Central memory CD8-positive, alpha-beta T cell (primary cell): ENCODE measurements around the gene SSX2IP.

Source experiments
- ATAC-seq: fragments of 150-1000 bp; cut with Tn5 transposase; replicated peaks from 2 replicates; pipeline ENCODE4 v1.10.0; 2022; ENCODE audit warnings: mild to moderate bottlenecking, moderate FRiP score, moderate number of reproducible peaks; ENCODE audit not compliant: poor library complexity, severe bottlenecking; ENCODE audit errors: extremely low read depth
- DNase-seq, 2 donors: peaks; one replicate each; pipeline ENCODE4 v3.0.0; 2021; ENCODE audit warnings: low spot score in 2 of 2
- H3K27ac Mint-ChIP-seq: one replicate; pipeline ENCODE4 v1.8.0; 2022; ENCODE audit warnings: low read depth, mild to moderate bottlenecking, moderate library complexity, mixed read lengths
- H3K27me3 Mint-ChIP-seq: one replicate; pipeline ENCODE4 v1.8.0; 2022; ENCODE audit warnings: mixed read lengths
- H3K36me3 Mint-ChIP-seq: one replicate; pipeline ENCODE4 v1.8.0; 2022; ENCODE audit warnings: mild to moderate bottlenecking, moderate library complexity, mixed read lengths; ENCODE audit not compliant: insufficient read depth
- H3K4me1 Mint-ChIP-seq: one replicate; pipeline ENCODE4 v1.8.0; 2022; ENCODE audit warnings: mixed read lengths
- H3K4me3 Mint-ChIP-seq: one replicate; pipeline ENCODE4 v1.8.0; 2022; ENCODE audit warnings: mild to moderate bottlenecking, moderate library complexity, mixed read lengths
- H3K9me3 Mint-ChIP-seq: one replicate; pipeline ENCODE4 v1.8.0; 2022; ENCODE audit warnings: mixed read lengths

Gene SSX2IP

DNA sequence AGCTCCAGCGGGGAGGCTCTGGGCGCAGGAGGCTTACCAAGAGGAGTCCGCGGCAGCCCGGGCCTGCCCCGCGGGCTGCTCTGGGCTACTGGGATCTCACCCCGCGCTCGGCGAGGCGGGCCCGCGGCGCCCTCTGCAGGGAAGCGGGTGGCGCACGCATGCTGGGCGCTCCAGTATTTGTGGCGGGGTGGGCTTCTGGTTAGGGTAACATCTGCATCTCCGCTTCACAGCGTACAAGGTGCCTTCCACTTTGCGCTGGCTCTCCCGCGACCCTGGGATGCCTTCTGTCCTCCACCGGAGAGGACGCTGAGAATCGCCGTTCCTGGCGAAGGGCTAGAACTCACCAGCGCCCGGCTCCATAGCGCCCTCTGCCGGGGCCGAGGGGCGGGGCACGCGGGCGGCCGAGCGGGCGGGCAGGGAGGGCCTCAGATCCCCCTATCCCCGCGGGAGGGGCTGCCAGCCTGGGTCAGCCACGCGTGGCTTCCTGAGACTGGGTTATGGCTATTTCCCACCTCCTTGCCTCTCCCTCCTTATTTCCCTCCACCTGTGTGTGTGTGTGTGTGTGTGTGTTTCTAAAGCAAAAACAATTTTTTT, 69.4 kb downstream of the SSX2IP start:
- Mint-ChIP-seq H3K36me3 (peaks cover 2% of the 10 kb centered on the region), H3K4me1 (no peaks in the 10 kb centered on the region), H3K27ac (no peak overlapping the region), H3K27me3 (no peaks in the 10 kb centered on the region), H3K4me3 (peak overlapping the region; percentile 79), H3K9me3 (no peaks in the 10 kb centered on the region)
- ATAC-seq (peak; percentile 89), DNase-seq (peak; percentile 70 to 85)

DNA sequence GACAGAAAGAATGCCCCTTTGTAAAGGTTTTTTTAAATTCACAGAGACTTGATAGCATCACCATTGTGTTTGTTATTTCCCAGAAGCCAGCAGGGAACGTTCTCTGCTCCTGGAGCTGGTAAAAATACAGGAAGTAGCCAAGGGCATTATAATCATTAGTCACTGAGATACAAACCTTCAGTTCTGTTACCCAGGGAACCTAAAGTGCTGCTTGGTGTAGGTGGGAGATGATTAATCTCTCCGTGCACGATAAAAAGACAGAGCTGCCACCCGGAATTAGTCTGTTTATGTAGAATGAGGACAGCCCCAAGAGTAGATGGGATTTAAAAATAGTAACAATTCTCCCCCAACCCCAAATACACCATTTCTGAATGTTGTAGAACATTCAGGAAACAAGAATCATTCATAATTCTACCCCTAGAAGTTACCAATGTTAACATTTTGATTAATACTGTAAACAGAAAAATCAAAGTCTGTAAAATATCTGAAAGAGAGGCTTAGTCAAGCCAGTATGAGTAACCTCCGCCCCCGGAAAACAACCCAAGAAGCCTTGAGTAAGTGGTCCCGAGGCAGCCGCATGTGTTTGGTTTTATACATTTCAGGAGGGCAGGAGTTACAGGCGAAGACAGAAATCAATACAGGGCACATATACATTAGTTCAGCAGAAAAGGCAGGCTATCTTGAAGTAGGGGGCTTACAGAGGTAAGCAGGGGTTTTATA, 70.7 kb downstream of the SSX2IP start:
- DNase-seq (no peak), ATAC-seq (no peak)
- no peaks in the 10 kb centered on the region for H3K4me1 Mint-ChIP-seq
- H3K36me3 Mint-ChIP-seq, result peaks cover 2% of the 10 kb centered on the region
- no peak overlapping the region for H3K4me3 Mint-ChIP-seq
- no peak overlapping the region for H3K27ac Mint-ChIP-seq
- no peaks in the 10 kb centered on the region for H3K27me3 Mint-ChIP-seq
- H3K9me3 Mint-ChIP-seq, result no peaks in the 10 kb centered on the region

GRCh38 chr1:84617349-84617748, 72.9 kb downstream of the SSX2IP start:
- Mint-ChIP-seq H3K27me3 (no peaks in the 10 kb centered on the region), H3K4me1 (no peaks in the 10 kb centered on the region), H3K4me3 (no peak overlapping the region), H3K27ac (no peak overlapping the region), H3K36me3 (peaks cover 2% of the 10 kb centered on the region), H3K9me3 (no peaks in the 10 kb centered on the region)
- DNase-seq (no peak), ATAC-seq (no peak)

- H3K27me3 Mint-ChIP-seq, result peaks cover 11% of the 10 kb centered on the region
- DNase-seq (no peak), ATAC-seq (no peak)
- no peak overlapping the region for H3K4me3 Mint-ChIP-seq
- H3K27ac Mint-ChIP-seq, result no peak overlapping the region
- no peaks in the 10 kb centered on the region for H3K4me1 Mint-ChIP-seq
- H3K36me3 Mint-ChIP-seq, result peaks cover 2% of the 10 kb centered on the region
- H3K9me3 Mint-ChIP-seq, result no peaks in the 10 kb centered on the region
Measured at GRCh38 chr1:84615790-84616189, 74.5 kb downstream of the SSX2IP start.

DNA sequence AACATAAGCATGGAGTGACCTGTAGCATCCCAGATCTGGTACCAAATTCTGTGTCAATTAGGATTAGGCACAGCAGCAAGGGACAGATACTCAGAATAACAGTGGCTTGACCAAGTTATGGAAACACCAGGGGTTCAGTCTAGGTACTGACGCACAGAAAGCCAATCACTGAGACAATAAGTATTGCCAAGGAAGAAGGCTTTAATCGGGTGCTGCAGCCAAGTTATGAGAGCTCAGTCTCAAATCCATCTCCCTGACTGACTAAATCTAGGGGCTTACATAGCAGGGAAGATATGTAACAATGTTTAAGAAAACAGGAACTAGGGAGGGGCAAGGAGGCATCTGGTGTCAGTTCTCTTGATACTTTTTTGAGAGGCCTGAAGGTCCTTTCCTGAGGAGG, 76.4 kb downstream of the SSX2IP start:
- Mint-ChIP-seq H3K27me3 (peaks cover 12% of the 10 kb centered on the region), H3K4me1 (no peaks in the 10 kb centered on the region), H3K27ac (no peak overlapping the region), H3K4me3 (no peak overlapping the region), H3K9me3 (no peaks in the 10 kb centered on the region), H3K36me3 (peaks cover 2% of the 10 kb centered on the region)
- ATAC-seq (no peak), DNase-seq (no peak)

DNA sequence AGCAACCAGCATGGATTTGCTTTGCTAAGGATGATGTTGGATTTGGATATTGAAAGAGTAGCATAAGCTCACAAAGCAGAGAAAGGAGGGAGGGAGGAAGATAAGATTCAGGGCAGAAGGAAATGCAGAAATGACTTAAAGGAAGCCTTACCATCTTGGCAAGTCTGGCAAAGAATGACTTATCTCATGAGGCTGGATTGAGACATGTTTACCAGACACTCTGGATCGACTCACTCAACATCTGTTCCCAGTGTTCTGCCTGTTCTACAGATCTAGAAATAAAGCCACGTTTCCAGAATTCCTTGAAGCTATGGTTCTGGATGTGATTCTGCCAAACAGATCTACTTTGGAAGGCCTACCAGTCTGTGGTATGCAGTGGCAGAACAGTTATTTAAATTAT, 77.2 kb downstream of the SSX2IP start:
- Mint-ChIP-seq H3K9me3 (no peaks in the 10 kb centered on the region), H3K4me3 (no peak overlapping the region), H3K4me1 (no peaks in the 10 kb centered on the region), H3K27me3 (peaks cover 12% of the 10 kb centered on the region), H3K27ac (no peak overlapping the region), H3K36me3 (peaks cover 2% of the 10 kb centered on the region)
- no peak for DNase-seq
- no peak for ATAC-seq

- H3K27me3 Mint-ChIP-seq, result peaks cover 15% of the 10 kb centered on the region
- no peaks in the 10 kb centered on the region for H3K9me3 Mint-ChIP-seq
- H3K4me1 Mint-ChIP-seq, result no peaks in the 10 kb centered on the region
- no peaks in the 10 kb centered on the region for H3K36me3 Mint-ChIP-seq
- H3K4me3 Mint-ChIP-seq, result no peak overlapping the region
- DNase-seq (no peak), ATAC-seq (no peak)
- no peak overlapping the region for H3K27ac Mint-ChIP-seq
Measured at GRCh38 chr1:84611796-84612195, 78.5 kb downstream of the SSX2IP start.

DNA sequence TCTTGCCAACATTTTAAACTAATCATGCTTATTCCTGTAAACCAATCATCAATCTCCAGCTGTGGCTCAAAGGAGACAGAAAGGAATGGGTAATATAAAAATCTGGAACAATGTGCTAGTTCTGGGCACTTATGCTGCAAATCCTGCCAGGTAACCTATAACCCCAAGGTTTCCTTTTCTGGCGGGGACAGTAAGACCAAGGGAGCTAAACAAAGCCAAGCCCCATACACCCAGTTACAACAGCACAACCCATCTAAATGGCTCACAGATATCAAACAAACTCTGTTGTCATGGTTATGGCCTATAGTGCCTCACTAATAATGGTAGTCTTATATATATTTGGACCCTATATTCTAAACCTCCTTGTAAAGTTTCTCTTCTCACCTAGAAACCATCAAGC, 79.2 kb downstream of the SSX2IP start:
- no peaks in the 10 kb centered on the region for H3K36me3 Mint-ChIP-seq
- no peak for ATAC-seq

DNA sequence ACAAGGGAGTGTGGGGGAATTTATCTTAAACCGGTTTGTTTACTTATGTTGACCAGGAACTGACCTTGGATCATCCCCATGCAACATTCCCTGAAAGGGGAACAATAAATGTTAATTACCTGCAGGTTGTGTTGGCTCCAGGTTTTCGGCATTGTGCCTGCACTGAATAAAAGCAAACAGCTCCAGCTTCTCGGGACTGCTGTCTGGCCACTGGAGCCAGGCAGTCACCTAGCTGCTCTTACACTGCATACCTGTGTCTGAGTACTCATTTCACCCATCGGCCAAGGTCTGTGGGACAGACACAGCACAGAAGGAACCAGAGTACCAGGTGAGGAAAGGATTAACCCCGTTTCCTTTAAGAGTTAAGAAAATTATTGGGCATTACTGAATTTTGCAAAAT, 83.3 kb downstream of the SSX2IP start:
- no peak for DNase-seq
- Mint-ChIP-seq H3K9me3 (peaks cover 6% of the 10 kb centered on the region), H3K4me3 (no peak overlapping the region), H3K27ac (no peak overlapping the region), H3K4me1 (no peaks in the 10 kb centered on the region), H3K27me3 (peaks cover 27% of the 10 kb centered on the region), H3K36me3 (no peaks in the 10 kb centered on the region)
- no peak for ATAC-seq

More for the DNA sequence above, 79.2 kb downstream of the SSX2IP start:
- H3K4me3 Mint-ChIP-seq, result no peak overlapping the region
- H3K4me1 Mint-ChIP-seq, result no peaks in the 10 kb centered on the region
- DNase-seq, result no peak
- H3K9me3 Mint-ChIP-seq, result no peaks in the 10 kb centered on the region
- peaks cover 22% of the 10 kb centered on the region for H3K27me3 Mint-ChIP-seq
- no peak overlapping the region for H3K27ac Mint-ChIP-seq

DNA sequence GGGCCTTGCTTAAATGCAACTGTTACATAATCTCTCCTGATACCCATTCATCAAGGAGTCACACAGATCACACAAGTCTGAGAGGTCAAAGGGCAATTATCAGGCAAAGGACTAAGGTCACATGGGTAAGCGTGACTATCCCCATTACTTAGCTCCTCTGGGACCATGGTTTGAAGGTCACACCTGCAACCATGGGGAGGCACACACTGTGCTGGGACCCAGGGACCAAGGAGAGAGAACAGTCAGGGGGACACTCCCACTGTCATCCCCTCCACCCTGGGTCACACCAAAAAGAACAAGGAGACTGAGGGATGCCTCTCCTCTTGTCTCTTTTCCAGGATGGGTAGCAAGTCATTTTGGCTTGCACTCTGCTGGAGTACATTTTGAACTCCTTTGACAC, 85.1 kb downstream of the SSX2IP start:
- Mint-ChIP-seq H3K27ac (no peak overlapping the region), H3K36me3 (no peaks in the 10 kb centered on the region)

DNA sequence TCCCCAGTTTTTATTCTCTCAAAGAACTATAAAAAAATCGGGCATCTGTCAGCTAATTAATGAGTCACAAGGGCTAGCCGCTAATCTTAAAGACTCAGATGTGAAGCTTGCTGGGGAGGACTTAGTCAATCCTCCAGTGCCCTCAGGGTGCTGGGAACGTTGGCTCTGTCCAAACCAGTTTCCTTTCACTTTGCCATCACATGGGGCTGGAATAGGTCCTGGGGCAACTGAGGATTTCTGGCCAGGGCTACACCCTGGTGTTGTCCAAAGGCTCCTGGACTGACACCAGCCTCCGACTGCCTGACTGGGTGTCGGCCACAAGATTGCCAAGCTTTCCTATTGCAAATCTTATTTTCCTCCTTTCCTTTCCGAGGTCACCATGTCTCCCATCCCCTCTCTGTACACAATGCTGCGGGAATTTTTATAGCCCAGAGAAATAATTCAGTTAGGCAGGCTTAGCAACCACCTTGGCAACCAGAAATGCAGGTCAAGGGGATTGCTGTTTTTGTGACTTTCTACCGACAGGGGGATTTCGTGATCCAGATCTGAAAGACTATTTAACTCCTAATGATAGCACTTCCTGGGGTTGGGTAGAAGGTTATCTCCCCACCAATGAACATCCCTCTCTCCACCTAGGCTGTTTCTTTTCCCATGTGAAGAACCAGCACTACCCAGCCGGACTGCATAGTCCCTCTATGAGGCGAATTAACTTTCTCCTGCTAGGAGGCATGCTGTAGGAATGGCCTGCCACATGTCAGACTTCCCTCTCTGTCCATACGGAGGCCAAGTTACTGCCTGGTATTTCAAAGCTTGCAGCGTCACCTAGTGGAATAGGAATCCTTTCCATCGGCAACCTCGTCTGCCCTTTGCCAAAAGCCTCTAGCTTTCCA, 86.1 kb downstream of the SSX2IP start:
- H3K27me3 Mint-ChIP-seq, result peaks cover 16% of the 10 kb centered on the region
- DNase-seq, result no peak
- H3K4me3 Mint-ChIP-seq, result no peak overlapping the region
- H3K4me1 Mint-ChIP-seq, result no peaks in the 10 kb centered on the region
- no peak for ATAC-seq
- H3K9me3 Mint-ChIP-seq, result peaks cover 6% of the 10 kb centered on the region
- no peak overlapping the region for H3K27ac Mint-ChIP-seq
- H3K36me3 Mint-ChIP-seq, result no peaks in the 10 kb centered on the region

More for the DNA sequence above, 85.1 kb downstream of the SSX2IP start:
- no peak for DNase-seq
- no peak for ATAC-seq
- Mint-ChIP-seq H3K4me3 (no peak overlapping the region), H3K4me1 (no peaks in the 10 kb centered on the region), H3K9me3 (peaks cover 6% of the 10 kb centered on the region), H3K27me3 (peaks cover 16% of the 10 kb centered on the region)

GRCh38 chr1:84603223-84603622, 87.0 kb downstream of the SSX2IP start:
- ATAC-seq (no peak), DNase-seq (no peak)
- peaks cover 6% of the 10 kb centered on the region for H3K9me3 Mint-ChIP-seq
- peaks cover 16% of the 10 kb centered on the region for H3K27me3 Mint-ChIP-seq
- no peak overlapping the region for H3K4me3 Mint-ChIP-seq
- peaks cover 2% of the 10 kb centered on the region for H3K36me3 Mint-ChIP-seq
- H3K4me1 Mint-ChIP-seq, result no peaks in the 10 kb centered on the region
- H3K27ac Mint-ChIP-seq, result no peak overlapping the region
